GM12865 (cell line): ENCODE results near the gene HOXA5.

Experiments used
- DNase-seq: peaks from one replicate; pipeline ENCODE4 v3.0.0; 2010; ENCODE audit warnings: low read depth
- H3K4me3 ChIP-seq: 2 replicates; pipeline ENCODE4 v1.5.1; 2011; ENCODE audit warnings: mild to moderate bottlenecking, low read depth, low read length, control low read depth
- TF ChIP-seq, protein P1 (sequence below): IDR thresholded peaks from 2 replicates; pipeline ENCODE4 v1.5.1; 2011; ENCODE audit warnings: low read length, control low read depth, low read depth, inconsistent platforms; ENCODE audit not compliant: insufficient read depth; ENCODE audit errors: missing control alignments

The HOXA5 gene

DNA sequence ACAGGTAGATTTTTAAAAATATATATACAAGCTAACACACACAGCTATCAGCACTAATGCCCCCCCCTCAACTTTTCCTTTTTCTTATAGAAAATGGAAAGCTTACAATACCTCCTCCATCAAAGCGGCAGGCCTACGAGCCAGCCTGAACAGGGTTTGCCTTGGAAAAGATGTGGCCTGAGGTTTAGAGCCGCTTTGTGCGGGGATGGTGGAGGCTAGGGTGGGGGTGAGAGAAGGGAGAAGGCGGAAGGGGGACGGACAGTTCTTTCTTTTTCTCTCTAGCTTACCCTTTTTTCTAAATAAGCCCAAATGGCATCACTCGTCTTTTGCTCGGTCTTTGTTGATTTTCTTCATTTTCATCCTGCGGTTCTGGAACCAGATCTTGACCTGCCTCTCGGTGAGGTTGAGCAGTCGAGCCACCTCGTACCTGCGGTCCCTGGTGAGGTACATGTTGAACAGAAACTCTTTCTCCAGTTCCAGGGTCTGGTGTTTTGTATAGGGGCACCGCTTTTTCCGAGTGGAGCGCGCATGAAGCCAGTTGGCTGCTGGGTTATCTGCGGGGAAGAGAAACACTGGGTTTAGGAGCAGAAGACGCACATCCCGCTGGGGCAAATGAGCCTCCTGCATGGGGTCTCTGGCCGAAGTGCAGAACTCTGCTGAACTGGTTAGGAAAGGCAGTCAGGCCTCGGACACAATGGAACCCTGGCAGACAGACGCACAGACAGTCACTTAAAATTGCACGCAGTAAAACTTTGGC, 20.0 kb upstream of the HOXA5 start:
- TF ChIP-seq, protein P1, sequence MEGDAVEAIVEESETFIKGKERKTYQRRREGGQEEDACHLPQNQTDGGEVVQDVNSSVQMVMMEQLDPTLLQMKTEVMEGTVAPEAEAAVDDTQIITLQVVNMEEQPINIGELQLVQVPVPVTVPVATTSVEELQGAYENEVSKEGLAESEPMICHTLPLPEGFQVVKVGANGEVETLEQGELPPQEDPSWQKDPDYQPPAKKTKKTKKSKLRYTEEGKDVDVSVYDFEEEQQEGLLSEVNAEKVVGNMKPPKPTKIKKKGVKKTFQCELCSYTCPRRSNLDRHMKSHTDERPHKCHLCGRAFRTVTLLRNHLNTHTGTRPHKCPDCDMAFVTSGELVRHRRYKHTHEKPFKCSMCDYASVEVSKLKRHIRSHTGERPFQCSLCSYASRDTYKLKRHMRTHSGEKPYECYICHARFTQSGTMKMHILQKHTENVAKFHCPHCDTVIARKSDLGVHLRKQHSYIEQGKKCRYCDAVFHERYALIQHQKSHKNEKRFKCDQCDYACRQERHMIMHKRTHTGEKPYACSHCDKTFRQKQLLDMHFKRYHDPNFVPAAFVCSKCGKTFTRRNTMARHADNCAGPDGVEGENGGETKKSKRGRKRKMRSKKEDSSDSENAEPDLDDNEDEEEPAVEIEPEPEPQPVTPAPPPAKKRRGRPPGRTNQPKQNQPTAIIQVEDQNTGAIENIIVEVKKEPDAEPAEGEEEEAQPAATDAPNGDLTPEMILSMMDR = no peak
- no peak for DNase-seq
- H3K4me3 ChIP-seq = no peak overlapping the region

DNA sequence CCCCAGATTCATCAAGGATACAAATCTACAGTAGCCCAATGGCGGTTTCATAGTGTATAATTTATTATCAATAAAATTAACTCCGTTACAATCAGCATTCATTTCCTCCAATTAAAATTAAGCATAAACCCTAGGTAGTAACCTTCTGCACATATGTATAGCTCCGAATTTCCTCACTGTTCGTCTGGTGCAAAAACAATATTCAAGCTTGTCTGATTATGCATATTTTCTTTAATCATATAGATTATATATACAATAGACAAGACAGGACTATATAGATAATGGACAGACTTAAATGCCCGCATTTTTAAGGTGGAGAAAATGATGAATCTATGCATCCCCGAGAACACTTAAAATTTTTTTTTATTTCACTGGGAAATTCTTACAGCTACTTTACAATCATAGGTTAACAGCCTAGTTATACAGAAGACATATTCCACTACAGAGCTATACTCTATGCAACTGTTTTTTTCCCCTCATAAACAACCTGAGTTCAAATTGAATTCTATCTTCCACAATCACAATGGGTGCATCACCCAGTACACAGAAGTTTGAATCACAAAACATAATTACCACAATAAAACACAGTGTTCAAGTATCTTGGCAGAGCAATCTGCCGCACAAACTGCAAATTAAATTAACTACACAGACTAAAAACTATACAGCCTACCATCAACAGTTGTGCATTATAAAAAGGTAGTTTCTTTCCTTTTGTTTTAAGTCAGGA, 19.2 kb upstream of the HOXA5 start:
- no peak for DNase-seq
- H3K4me3 ChIP-seq = no peak overlapping the region
- TF ChIP-seq, protein P1 = no peak

DNA sequence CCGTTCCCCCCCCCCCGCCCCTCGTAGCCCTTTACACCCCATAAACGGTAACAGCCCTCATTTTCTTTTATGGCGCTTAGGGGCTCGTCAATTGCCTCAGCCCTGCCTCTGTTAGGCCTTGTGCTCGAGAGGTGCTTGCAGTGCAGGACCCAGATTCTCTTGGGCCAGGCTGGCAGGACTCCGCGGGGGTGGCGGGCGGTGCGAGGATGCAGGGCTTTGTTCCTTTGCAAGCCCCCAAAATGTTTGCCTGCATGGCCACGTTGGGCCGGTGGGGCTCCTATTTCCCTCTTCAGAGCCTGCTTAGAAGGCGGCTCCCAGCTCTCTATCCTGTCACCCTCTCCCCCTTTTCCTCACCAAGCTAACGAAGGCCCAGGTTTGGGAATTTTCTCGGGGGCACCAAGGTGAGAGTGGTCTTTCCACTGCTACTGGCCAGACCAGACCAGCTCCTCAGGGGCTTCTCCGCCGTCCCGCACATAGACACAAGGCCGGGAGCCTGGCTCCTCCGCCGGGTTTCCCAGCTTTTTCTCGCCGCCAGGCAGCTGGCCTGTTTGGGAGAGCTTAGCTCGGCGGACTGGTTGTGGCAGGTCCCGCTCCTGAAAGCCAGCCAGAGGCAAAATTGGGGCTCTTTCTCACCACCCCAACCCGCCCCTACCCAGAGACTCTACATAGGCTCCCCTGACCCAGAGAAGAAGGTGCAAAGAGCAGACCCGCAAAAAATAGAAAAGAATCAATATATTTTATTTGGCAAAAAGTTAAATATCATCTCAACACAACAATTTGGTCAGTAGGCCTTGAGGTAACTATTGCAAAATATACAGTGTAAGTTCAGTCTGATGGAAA, 18.5 kb upstream of the HOXA5 start:
- DNase-seq = no peak
- H3K4me3 ChIP-seq = no peak overlapping the region
- TF ChIP-seq, protein P1 = no peak

DNA sequence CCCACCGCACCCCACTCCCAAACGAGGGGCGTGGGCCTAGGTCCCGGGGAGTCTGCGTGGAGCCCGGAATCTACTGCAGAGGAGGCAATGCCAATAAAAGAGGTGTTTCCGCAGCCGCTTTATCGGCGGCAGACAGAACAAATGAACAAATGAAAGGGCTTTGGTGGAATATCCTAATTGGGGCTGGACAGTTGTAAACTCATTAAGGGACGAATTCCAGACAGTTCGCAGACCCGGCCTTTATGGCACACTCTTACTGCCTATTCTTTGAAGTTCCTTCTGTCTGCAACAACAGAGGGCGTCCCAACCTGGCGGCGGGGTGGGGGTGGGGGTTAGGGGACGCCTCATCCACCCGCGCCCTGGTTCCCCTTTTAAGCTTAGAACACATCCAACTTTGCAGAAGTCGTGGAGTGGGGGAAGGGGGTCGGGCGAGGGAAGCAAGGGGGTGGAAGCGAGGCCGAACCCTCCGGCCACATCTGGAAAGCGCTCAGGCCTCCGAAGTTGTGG, 17.8 kb upstream of the HOXA5 start:
- TF ChIP-seq, protein P1 = no peak
- no peak for DNase-seq
- peak overlapping the region; percentile 60 for H3K4me3 ChIP-seq

DNA sequence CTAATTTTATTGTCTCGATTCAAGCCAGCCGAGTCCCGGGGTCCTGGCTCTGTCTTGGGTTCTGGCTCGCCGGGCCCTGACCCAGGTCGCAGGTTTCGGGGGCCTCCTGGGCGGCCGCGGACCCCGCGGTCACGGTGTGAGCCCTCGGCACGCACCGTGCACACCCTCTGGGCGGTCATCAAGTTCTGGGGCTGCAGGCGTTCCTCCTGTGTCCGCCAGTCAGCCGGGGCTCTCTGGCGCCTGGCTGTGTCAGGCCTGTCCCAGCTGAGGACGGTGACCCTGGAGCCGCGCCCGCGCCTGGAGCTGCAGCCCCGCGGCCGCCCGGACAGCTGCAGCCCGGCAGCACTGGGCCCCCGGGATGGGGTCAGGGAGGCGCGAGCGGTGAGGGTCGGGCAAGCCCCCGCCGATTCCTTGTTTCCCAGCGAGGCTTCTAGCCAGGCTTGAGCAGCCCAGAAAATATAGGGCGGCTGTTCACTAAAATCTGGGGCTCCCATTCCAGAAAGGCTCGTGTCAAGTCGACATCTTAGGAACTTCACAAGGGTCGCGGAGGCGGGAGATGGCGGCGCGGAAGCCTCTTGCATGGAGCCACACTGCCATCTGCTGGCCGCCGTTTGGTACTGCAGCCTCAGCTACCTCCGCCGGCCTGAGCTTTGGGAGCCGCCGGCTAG, 17.2 kb upstream of the HOXA5 start:
- DNase-seq = peak; percentile 93
- TF ChIP-seq, protein P1 = peak; percentile 97

DNA sequence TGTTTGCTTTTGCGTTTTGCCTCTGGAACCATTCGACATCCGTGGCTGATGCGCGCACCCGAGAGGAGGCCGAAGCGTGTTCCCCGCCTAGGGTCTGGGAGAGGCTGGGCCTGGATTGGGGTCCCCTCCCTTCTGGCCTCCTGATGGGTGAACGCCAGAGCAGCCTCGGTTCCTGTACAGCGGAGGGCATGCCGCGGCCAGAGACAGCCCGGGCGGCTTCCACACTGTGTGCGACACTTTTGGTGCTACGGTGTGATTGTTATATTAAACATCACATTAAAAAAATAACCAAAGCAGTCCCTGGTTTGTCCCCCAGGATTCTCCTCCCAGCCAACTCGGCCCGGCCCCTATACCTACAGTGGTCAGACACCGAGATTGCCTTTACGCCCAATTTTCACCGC, 16.7 kb upstream of the HOXA5 start:
- peak overlapping the region; percentile 60 for H3K4me3 ChIP-seq
- TF ChIP-seq, protein P1 = no peak
- DNase-seq = no peak

More for the DNA sequence above, 17.2 kb upstream of the HOXA5 start:
- peak overlapping the region; percentile 60 for H3K4me3 ChIP-seq
